GM23338 (cell line): ENCODE data around the gene TBCB. TPM values are rescaled to one million over a fixed set of nuclear protein-coding genes. Genes with fewer than 3 reads are reported as not detected.

Experiments
- ATAC-seq: fragments of 200-7000 bp; cut with Tn5 transposase; 3 replicates; pipeline ENCODE4 v1.9.1; 2020
- DNase-seq: peaks from one replicate; pipeline ENCODE4 v3.0.0-alpha.2; 2015; ENCODE audit warnings: low spot score
- H2AFZ ChIP-seq: fragments of 200-600 bp; sonication (generic); 2 replicates; pipeline ENCODE4 v1.8.0; 2016; ENCODE audit warnings: antibody characterized with exemption, mild to moderate bottlenecking, moderate library complexity
- H3F3A ChIP-seq: fragments of 200-600 bp; sonication (generic); replicated peaks from 2 replicates; pipeline ENCODE4 v1.8.0; 2017; ENCODE audit warnings: antibody characterized with exemption, mixed run types, low read depth
- H3K27ac ChIP-seq: fragments of 200-600 bp; sonication (generic); 2 replicates; pipeline ENCODE4 v1.6.1; 2016; ENCODE audit warnings: low read depth
- H3K27me3 ChIP-seq: fragments of 200-600 bp; sonication (generic); 2 replicates; pipeline ENCODE4 v1.8.0; 2016; ENCODE audit warnings: mild to moderate bottlenecking, mixed run types, moderate library complexity; ENCODE audit not compliant: insufficient read depth
- H3K36me3 ChIP-seq: fragments of 200-600 bp; sonication (generic); 2 replicates; pipeline ENCODE4 v1.8.0; 2016; ENCODE audit warnings: mild to moderate bottlenecking; ENCODE audit not compliant: insufficient read depth
- H3K4me1 ChIP-seq: fragments of 200-600 bp; sonication (generic); 2 replicates; pipeline ENCODE4 v1.8.0; 2016; ENCODE audit warnings: mild to moderate bottlenecking, moderate library complexity; ENCODE audit not compliant: insufficient read depth
- H3K4me2 ChIP-seq: fragments of 200-600 bp; sonication (generic); 2 replicates; pipeline ENCODE4 v1.7.1; 2017; ENCODE audit warnings: mixed run types
- H3K4me3 ChIP-seq: fragments of 200-600 bp; sonication (generic); 2 replicates; pipeline ENCODE4 v1.6.1; 2016; ENCODE audit warnings: mixed run types
- H3K79me2 ChIP-seq: fragments of 200-600 bp; sonication (generic); replicated peaks from 2 replicates; pipeline ENCODE4 v1.8.0; 2017; ENCODE audit warnings: mild to moderate bottlenecking; ENCODE audit not compliant: insufficient read depth
- H3K9me2 ChIP-seq: fragments of 200-600 bp; sonication (generic); 2 replicates; pipeline ENCODE4 v1.8.0; 2017; ENCODE audit not compliant: insufficient read depth
- H4K20me1 ChIP-seq: fragments of 200-600 bp; sonication (generic); replicated peaks from 2 replicates; pipeline ENCODE4 v1.8.0; 2017; ENCODE audit warnings: mild to moderate bottlenecking; ENCODE audit not compliant: insufficient read depth
- H3K27ac Mint-ChIP-seq: 2 replicates; pipeline ENCODE4 v1.8.0; 2020; ENCODE audit warnings: inconsistent platforms, mild to moderate bottlenecking, moderate library complexity, mixed read lengths
- H3K27me3 Mint-ChIP-seq: 3 replicates; pipeline ENCODE4 v1.8.0; 2022; ENCODE audit warnings: low read depth, mild to moderate bottlenecking, moderate library complexity, mixed read lengths, inconsistent platforms; ENCODE audit not compliant: insufficient read depth, poor library complexity
- H3K36me3 Mint-ChIP-seq: 3 replicates; pipeline ENCODE4 v1.8.0; 2021; ENCODE audit warnings: low read depth, mild to moderate bottlenecking, inconsistent platforms, moderate library complexity, mixed read lengths
- H3K4me1 Mint-ChIP-seq: 3 replicates; pipeline ENCODE4 v1.8.0; 2020; ENCODE audit warnings: mild to moderate bottlenecking, inconsistent platforms, mixed read lengths
- H3K4me3 Mint-ChIP-seq: 3 replicates; pipeline ENCODE4 v1.8.0; 2021; ENCODE audit warnings: moderate library complexity, mild to moderate bottlenecking, inconsistent platforms, mixed read lengths
- H3K9me3 Mint-ChIP-seq: 3 replicates; pipeline ENCODE4 v1.8.0; 2020; ENCODE audit warnings: moderate library complexity, mild to moderate bottlenecking, inconsistent platforms, mixed read lengths
- CREB1 ChIP-seq: fragments of 250-450 bp; sonication (Bioruptor Pico); IDR thresholded peaks from 2 replicates; pipeline ENCODE4 v1.5.0; 2020; ENCODE audit warnings: low read depth, mild to moderate bottlenecking, moderate library complexity
- CTCF ChIP-seq, 2 experiments: fragments of 200-600 bp in 1 of 2; sonication (generic) in 1 of 2; conservative IDR thresholded peaks; 2 replicates each; pipeline versions ENCODE4 v1.5.1 to v1.6.1; 2016 to 2017; ENCODE audit warnings: antibody characterized with exemption in 2 of 2, low read depth in 2 of 2, mild to moderate bottlenecking in 2 of 2, moderate library complexity in 1 of 2
- EZH2 ChIP-seq: fragments of 200-600 bp; sonication (generic); IDR thresholded peaks from one replicate; pipeline ENCODE4 v1.8.0; 2017; ENCODE audit warnings: antibody characterized with exemption, mild to moderate bottlenecking, low read depth; ENCODE audit not compliant: unreplicated experiment
- EZH2phosphoT487 ChIP-seq: fragments of 200-600 bp; sonication (generic); IDR thresholded peaks from one replicate; pipeline ENCODE4 v1.8.1; 2018; ENCODE audit warnings: antibody characterized with exemption; ENCODE audit not compliant: unreplicated experiment
- JUNB ChIP-seq: IDR thresholded peaks from one replicate; pipeline ENCODE4 v1.6.1; 2016; ENCODE audit warnings: antibody characterized with exemption; ENCODE audit not compliant: unreplicated experiment
- NANOG ChIP-seq: IDR thresholded peaks from 2 replicates; pipeline ENCODE4 v1.6.1; 2016; ENCODE audit warnings: antibody characterized with exemption, borderline replicate concordance
- POLR2AphosphoS5 ChIP-seq: IDR thresholded peaks from 2 replicates; pipeline ENCODE4 v1.6.1; 2016; ENCODE audit warnings: antibody characterized with exemption, low read depth
- REST ChIP-seq: IDR thresholded peaks from one replicate; pipeline ENCODE4 v1.6.1; 2018; ENCODE audit warnings: antibody characterized with exemption; ENCODE audit not compliant: unreplicated experiment
- STAT1 ChIP-seq: IDR thresholded peaks from one replicate; pipeline ENCODE4 v1.6.1; 2016; ENCODE audit warnings: antibody characterized with exemption; ENCODE audit not compliant: unreplicated experiment
- ZNF114 ChIP-seq: fragments of 250-450 bp; sonication (Bioruptor Pico); IDR thresholded peaks from 2 replicates; pipeline ENCODE4 v1.5.0; 2020; ENCODE audit warnings: mild to moderate bottlenecking, moderate library complexity
- ZNF331 ChIP-seq: fragments of 250-450 bp; sonication (Bioruptor Pico); IDR thresholded peaks from 2 replicates; pipeline ENCODE4 v1.5.0; 2020; ENCODE audit warnings: low read depth, mild to moderate bottlenecking, moderate library complexity
- polyA plus RNA-seq: library from polyadenylated mRNA; unstranded; fragments of >200 nt; fragmentation: Nextera tagmentation; extraction: Ambion mirVana; gene quantifications from 2 replicates; pipeline ENCODE4 v1.2.1, GENCODE V29; 2016
- total RNA-seq: library from RNA; depleted of rRNA; stranded (reverse); fragments of >200 nt; shearing (Covaris generic); gene quantifications from 2 replicates; pipeline ENCODE4 v1.2.3, GENCODE V29; 2014
- TF ChIP-seq, protein P1 (sequence below): fragments of 250-450 bp; sonication (Bioruptor Pico); IDR thresholded peaks from 2 replicates; pipeline ENCODE4 v1.5.0; 2020; ENCODE audit warnings: mild to moderate bottlenecking, moderate library complexity
- TF ChIP-seq, protein P2 (sequence below): IDR thresholded peaks from 2 replicates; pipeline ENCODE4 v1.6.1; 2016; ENCODE audit warnings: antibody characterized with exemption

The TBCB gene
- total and polyA plus RNA-seq, 2 experiments from 2014 or later: 275 to 290 TPM

- Histone ChIP-seq H3K4me3 (no peak overlapping the region), H3K4me1 (no peaks in the 10 kb centered on the region), H3K9me2 (no peaks in the 10 kb centered on the region), H3K79me2 (no peaks in the 10 kb centered on the region), H3F3A (0 out of 2 replicates have a peak, but pooled peaks cover 6% of the 10 kb centered on the region), H3K27me3 (no peaks in the 10 kb centered on the region), H3K4me2 (no peak overlapping the region), H2AFZ (no peak overlapping the region), H3K27ac (no peak overlapping the region), H3K36me3 (peaks cover 42% of the 10 kb centered on the region), H4K20me1 (peaks cover 12% of the 10 kb centered on the region)
- Mint-ChIP-seq H3K36me3 (peaks cover 70% of the 10 kb centered on the region), H3K4me1 (no peaks in the 10 kb centered on the region), H3K9me3 (no peaks in the 10 kb centered on the region), H3K4me3 (no peak overlapping the region), H3K27ac (no peak overlapping the region), H3K27me3 (peaks cover 6% of the 10 kb centered on the region)
- TF ChIP-seq ZNF114 (CRISPR knock-in tag) (no peak), EZH2 (no peak), ZNF331 (CRISPR knock-in tag) (no peak), CREB1 (no peak), STAT1 (no peak), JUNB (no peak), NANOG (no peak), EZH2phosphoT487 (no peak), POLR2AphosphoS5 (no peak), REST (no peak), CTCF (conservative IDR thresholded peaks at IDR 0.05; ENCODE audit: low read depth in 2 of 2) (no peak)
- TF ChIP-seq, protein P1, sequence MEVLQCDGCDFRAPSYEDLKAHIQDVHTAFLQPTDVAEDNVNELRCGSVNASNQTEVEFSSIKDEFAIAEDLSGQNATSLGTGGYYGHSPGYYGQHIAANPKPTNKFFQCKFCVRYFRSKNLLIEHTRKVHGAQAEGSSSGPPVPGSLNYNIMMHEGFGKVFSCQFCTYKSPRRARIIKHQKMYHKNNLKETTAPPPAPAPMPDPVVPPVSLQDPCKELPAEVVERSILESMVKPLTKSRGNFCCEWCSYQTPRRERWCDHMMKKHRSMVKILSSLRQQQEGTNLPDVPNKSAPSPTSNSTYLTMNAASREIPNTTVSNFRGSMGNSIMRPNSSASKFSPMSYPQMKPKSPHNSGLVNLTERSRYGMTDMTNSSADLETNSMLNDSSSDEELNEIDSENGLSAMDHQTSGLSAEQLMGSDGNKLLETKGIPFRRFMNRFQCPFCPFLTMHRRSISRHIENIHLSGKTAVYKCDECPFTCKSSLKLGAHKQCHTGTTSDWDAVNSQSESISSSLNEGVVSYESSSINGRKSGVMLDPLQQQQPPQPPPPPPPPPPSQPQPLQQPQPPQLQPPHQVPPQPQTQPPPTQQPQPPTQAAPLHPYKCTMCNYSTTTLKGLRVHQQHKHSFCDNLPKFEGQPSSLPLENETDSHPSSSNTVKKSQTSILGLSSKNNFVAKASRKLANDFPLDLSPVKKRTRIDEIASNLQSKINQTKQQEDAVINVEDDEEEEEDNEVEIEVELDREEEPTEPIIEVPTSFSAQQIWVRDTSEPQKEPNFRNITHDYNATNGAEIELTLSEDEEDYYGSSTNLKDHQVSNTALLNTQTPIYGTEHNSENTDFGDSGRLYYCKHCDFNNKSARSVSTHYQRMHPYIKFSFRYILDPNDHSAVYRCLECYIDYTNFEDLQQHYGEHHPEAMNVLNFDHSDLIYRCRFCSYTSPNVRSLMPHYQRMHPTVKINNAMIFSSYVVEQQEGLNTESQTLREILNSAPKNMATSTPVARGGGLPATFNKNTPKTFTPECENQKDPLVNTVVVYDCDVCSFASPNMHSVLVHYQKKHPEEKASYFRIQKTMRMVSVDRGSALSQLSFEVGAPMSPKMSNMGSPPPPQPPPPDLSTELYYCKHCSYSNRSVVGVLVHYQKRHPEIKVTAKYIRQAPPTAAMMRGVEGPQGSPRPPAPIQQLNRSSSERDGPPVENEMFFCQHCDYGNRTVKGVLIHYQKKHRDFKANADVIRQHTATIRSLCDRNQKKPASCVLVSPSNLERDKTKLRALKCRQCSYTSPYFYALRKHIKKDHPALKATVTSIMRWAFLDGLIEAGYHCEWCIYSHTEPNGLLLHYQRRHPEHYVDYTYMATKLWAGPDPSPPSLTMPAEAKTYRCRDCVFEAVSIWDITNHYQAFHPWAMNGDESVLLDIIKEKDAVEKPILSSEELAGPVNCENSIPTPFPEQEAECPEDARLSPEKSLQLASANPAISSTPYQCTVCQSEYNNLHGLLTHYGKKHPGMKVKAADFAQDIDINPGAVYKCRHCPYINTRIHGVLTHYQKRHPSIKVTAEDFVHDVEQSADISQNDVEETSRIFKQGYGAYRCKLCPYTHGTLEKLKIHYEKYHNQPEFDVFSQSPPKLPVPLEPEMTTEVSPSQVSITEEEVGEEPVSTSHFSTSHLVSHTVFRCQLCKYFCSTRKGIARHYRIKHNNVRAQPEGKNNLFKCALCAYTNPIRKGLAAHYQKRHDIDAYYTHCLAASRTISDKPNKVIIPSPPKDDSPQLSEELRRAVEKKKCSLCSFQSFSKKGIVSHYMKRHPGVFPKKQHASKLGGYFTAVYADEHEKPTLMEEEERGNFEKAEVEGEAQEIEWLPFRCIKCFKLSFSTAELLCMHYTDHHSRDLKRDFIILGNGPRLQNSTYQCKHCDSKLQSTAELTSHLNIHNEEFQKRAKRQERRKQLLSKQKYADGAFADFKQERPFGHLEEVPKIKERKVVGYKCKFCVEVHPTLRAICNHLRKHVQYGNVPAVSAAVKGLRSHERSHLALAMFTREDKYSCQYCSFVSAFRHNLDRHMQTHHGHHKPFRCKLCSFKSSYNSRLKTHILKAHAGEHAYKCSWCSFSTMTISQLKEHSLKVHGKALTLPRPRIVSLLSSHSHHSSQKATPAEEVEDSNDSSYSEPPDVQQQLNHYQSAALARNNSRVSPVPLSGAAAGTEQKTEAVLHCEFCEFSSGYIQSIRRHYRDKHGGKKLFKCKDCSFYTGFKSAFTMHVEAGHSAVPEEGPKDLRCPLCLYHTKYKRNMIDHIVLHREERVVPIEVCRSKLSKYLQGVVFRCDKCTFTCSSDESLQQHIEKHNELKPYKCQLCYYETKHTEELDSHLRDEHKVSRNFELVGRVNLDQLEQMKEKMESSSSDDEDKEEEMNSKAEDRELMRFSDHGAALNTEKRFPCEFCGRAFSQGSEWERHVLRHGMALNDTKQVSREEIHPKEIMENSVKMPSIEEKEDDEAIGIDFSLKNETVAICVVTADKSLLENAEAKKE (CRISPR knock-in tag): no peak
- TF ChIP-seq, protein P2, sequence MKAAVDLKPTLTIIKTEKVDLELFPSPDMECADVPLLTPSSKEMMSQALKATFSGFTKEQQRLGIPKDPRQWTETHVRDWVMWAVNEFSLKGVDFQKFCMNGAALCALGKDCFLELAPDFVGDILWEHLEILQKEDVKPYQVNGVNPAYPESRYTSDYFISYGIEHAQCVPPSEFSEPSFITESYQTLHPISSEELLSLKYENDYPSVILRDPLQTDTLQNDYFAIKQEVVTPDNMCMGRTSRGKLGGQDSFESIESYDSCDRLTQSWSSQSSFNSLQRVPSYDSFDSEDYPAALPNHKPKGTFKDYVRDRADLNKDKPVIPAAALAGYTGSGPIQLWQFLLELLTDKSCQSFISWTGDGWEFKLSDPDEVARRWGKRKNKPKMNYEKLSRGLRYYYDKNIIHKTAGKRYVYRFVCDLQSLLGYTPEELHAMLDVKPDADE: no peak
- ATAC-seq (no peak), DNase-seq (no peak)
Measured at GRCh38 chr19:36082916-36083315, 32.4 kb upstream of the TBCB start.
